HepG2 (cell line): Measurements from ENCODE around the gene COX15.
A peak's percentile ranks its signal among the peaks of the same experiment; 100 is the strongest.

ENCODE experiments used
- GMEB2 ChIP-seq: IDR thresholded peaks from 2 replicates; pipeline ENCODE4 v1.6.1; 2016; ENCODE audit warnings: missing biosample characterization, missing genetic modification reagents, low read depth
- MXD4 ChIP-seq: IDR thresholded peaks from 2 replicates; pipeline ENCODE4 v1.6.1; 2016; ENCODE audit warnings: mild to moderate bottlenecking, missing biosample characterization, missing genetic modification reagents
- SRF ChIP-seq: IDR thresholded peaks from 2 replicates; pipeline ENCODE4 v1.6.1; 2011; ENCODE audit warnings: mild to moderate bottlenecking, low read depth, low read length, moderate library complexity
- TBL1XR1 ChIP-seq: fragments of 150-350 bp; IDR thresholded peaks from 2 replicates; pipeline ENCODE4 v1.6.1; 2014; ENCODE audit warnings: borderline replicate concordance, low read length; ENCODE audit not compliant: partially characterized antibody
- TGIF2 ChIP-seq: IDR thresholded peaks from 2 replicates; pipeline ENCODE4 v1.6.1; 2016; ENCODE audit warnings: control low read depth, missing compliant biosample characterization
- TF ChIP-seq, protein P1 (sequence below): sonication (generic); formaldehyde crosslinking; IDR thresholded peaks from 2 replicates; pipeline ENCODE4 v1.4.0; 2020; ENCODE audit warnings: missing genetic modification reagents, borderline replicate concordance

DNA sequence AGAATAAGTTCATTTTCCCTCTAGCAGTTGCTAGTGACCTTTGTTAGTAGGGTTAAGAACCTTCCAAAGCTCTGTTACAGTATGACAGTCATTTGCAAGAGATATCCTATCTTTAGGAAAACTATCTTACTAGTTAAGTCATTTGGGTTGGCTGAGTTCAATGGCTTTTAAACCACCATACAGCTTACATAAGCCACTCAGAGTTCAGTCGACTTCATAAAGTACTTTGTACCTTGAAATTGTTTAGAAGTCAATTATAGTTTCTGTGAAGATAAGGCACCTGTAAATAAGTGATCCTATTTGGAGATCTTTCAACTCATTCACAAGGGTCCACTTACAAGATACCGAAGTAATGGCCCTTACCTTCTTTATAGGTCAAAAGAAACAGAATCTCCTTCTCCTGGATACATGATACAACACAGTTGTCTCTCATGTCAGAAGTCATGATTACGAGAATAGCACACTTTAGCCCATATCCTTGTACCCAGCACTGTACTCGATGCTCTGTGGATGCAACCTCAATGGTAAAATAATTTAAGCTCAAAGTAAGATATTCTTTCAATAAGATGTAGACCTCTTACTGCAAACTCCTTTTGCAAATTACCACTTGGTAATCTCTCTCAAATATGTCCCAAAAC lies 38.6 kb upstream of the COX15 start:
- no peak for TF ChIP-seq TBL1XR1
- TF ChIP-seq MXD4 (CRISPR knock-in tag): peak; percentile 26; the same call in 1 of the 2 replicates
- TF ChIP-seq SRF: no peak
- TF ChIP-seq TGIF2: no peak
- TF ChIP-seq, protein P1, sequence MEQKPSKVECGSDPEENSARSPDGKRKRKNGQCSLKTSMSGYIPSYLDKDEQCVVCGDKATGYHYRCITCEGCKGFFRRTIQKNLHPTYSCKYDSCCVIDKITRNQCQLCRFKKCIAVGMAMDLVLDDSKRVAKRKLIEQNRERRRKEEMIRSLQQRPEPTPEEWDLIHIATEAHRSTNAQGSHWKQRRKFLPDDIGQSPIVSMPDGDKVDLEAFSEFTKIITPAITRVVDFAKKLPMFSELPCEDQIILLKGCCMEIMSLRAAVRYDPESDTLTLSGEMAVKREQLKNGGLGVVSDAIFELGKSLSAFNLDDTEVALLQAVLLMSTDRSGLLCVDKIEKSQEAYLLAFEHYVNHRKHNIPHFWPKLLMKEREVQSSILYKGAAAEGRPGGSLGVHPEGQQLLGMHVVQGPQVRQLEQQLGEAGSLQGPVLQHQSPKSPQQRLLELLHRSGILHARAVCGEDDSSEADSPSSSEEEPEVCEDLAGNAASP (CRISPR knock-in tag): peak; percentile 12; the same call in 1 of the 2 replicates
- no peak for TF ChIP-seq GMEB2 (CRISPR knock-in tag)
